ENCODE measurements around the gene LILRB5. TPM values are rescaled to one million over a fixed set of nuclear protein-coding genes. Genes with fewer than 3 reads are reported as not detected.

Gene LILRB5
- polyA plus RNA-seq, 3 donors: 0.14 to 1.1 (median 0.17) TPM

- H3K4me3 Mint-ChIP-seq: peak overlapping the region; percentile 100
- DNase-seq: no peak
- H3K9ac ChIP-seq (ENCODE audit: insufficient read depth, low read length, poor library complexity, severe bottlenecking): peak overlapping the region; percentile 80
- 57% methylated on average over 11 of the region's 13 CpGs for WGBS (ENCODE audit: insufficient coverage)
- H3K27me3 Mint-ChIP-seq (ENCODE audit: low read depth in 3 of 3): peaks cover 0 to 9% (median 2%) of the 10 kb centered on the region in 3 donors
- H3K4me1 ChIP-seq (ENCODE audit: control insufficient read depth in 1 of 2, insufficient read depth in 2 of 2, low read length in 2 of 2): peaks cover 97% of the 10 kb centered on the region in 2 donors
- H2AFZ ChIP-seq (ENCODE audit: insufficient read depth, low read depth, low read length, poor library complexity, severe bottlenecking): no peak overlapping the region
- intact Hi-C loops (cut with micrococcal nuclease): loop anchor here in 1 of 2 donors (5.0 kb wide), 1 partner anchor 165 kb away; no protein-coding TSS in a partner anchor
- no peak for TF ChIP-seq CTCF (IDR thresholded peaks at IDR 0.05)
- H3K9me3 Mint-ChIP-seq: peaks cover 0 to 4% (median 0%) of the 10 kb centered on the region in 7 donors
- no peaks in the 10 kb centered on the region for H3K27me3 ChIP-seq (ENCODE audit: control insufficient read depth in 2 of 2, insufficient read depth in 2 of 2, low read length in 2 of 2)
- peak overlapping the region; percentile 99 for H3K4me2 ChIP-seq (replicated peaks; ENCODE audit: extremely low read depth, low read length, poor library complexity, severe bottlenecking)
- peak overlapping the region; percentile 26 to 99 (median 30) for H3K4me3 ChIP-seq (replicated peaks in 1 of 3; ENCODE audit: low read depth in 2 of 3, low read length in 3 of 3)
- peaks cover 76 to 78% of the 10 kb centered on the region in 2 donors for H3K36me3 Mint-ChIP-seq
- H3K36me3 ChIP-seq (replicated peaks in 1 of 2; ENCODE audit: control insufficient read depth in 1 of 2, insufficient read depth in 2 of 2, low read length in 2 of 2): peaks cover 58 to 59% of the 10 kb centered on the region in 2 donors
- H3K9me3 ChIP-seq (replicated peaks in 1 of 2; ENCODE audit: control insufficient read depth in 1 of 2, insufficient read depth in 1 of 2, low read length in 2 of 2): no peaks in the 10 kb centered on the region
- peaks cover 83% of the 10 kb centered on the region for H3K79me2 ChIP-seq (ENCODE audit: insufficient read depth, low read length)
- peaks cover 47% of the 10 kb centered on the region for H4K20me1 ChIP-seq (ENCODE audit: insufficient read depth, low read length)
- H3K27ac ChIP-seq (ENCODE audit: low read depth in 1 of 2, low read length in 2 of 2): peak overlapping the region; percentile 97 to 100
- H3K27ac Mint-ChIP-seq: peak overlapping the region; percentile 99 to 100 (median 100)
- peaks cover 93% of the 10 kb centered on the region for H3K4me1 Mint-ChIP-seq
Observed at GRCh38 chr19:54206831-54207177, 50.3 kb downstream of the LILRB5 start.

GRCh38 chr19:54206030-54206830, 50.8 kb downstream of the LILRB5 start:
- peak overlapping the region; percentile 100 for H3K4me3 Mint-ChIP-seq
- no peaks in the 10 kb centered on the region for H3K9me3 ChIP-seq (replicated peaks in 1 of 2; ENCODE audit: control insufficient read depth in 1 of 2, insufficient read depth in 1 of 2, low read length in 2 of 2)
- peak overlapping the region; percentile 97 to 100 for H3K27ac ChIP-seq (ENCODE audit: low read depth in 1 of 2, low read length in 2 of 2)
- intact Hi-C loops (cut with micrococcal nuclease): loop anchor here in 1 of 2 donors (5.0 kb wide), 1 partner anchor 166 kb away; no protein-coding TSS in a partner anchor
- H3K27me3 Mint-ChIP-seq (ENCODE audit: low read depth in 3 of 3): peaks cover 0 to 9% (median 2%) of the 10 kb centered on the region in 3 donors
- peak overlapping the region; percentile 99 for H3K4me2 ChIP-seq (replicated peaks; ENCODE audit: extremely low read depth, low read length, poor library complexity, severe bottlenecking)
- H2AFZ ChIP-seq (ENCODE audit: insufficient read depth, low read depth, low read length, poor library complexity, severe bottlenecking): no peak overlapping the region
- peak overlapping the region; percentile 80 for H3K9ac ChIP-seq (ENCODE audit: insufficient read depth, low read length, poor library complexity, severe bottlenecking)
- WGBS (ENCODE audit: insufficient coverage): 94% methylated on average over 11 of the region's 27 CpGs
- H3K4me1 ChIP-seq (ENCODE audit: control insufficient read depth in 1 of 2, insufficient read depth in 2 of 2, low read length in 2 of 2): peaks cover 95 to 97% of the 10 kb centered on the region in 2 donors
- H3K4me1 Mint-ChIP-seq: peaks cover 89% of the 10 kb centered on the region
- H4K20me1 ChIP-seq (ENCODE audit: insufficient read depth, low read length): peaks cover 52% of the 10 kb centered on the region
- no peak for TF ChIP-seq CTCF (IDR thresholded peaks at IDR 0.05)
- H3K4me3 ChIP-seq (replicated peaks in 1 of 3; ENCODE audit: low read depth in 2 of 3, low read length in 3 of 3): peak overlapping the region; percentile 26 to 99 (median 30)
- DNase-seq: no peak
- peaks cover 84% of the 10 kb centered on the region for H3K79me2 ChIP-seq (ENCODE audit: insufficient read depth, low read length)
- peak overlapping the region; percentile 99 to 100 (median 100) for H3K27ac Mint-ChIP-seq
- H3K36me3 Mint-ChIP-seq: peaks cover 80 to 81% of the 10 kb centered on the region in 2 donors
- H3K36me3 ChIP-seq (replicated peaks in 1 of 2; ENCODE audit: control insufficient read depth in 1 of 2, insufficient read depth in 2 of 2, low read length in 2 of 2): peaks cover 63 to 65% of the 10 kb centered on the region in 2 donors
- peaks cover 0 to 3% (median 0%) of the 10 kb centered on the region in 7 donors for H3K9me3 Mint-ChIP-seq
- H3K27me3 ChIP-seq (ENCODE audit: control insufficient read depth in 2 of 2, insufficient read depth in 2 of 2, low read length in 2 of 2): no peaks in the 10 kb centered on the region

Measured in CD14-positive monocyte (primary cell).